Central memory CD4-positive, alpha-beta T cell (primary cell): Measurements from ENCODE around the gene SKAP1.
"Not testable (repeated sequence)": the region's sequence is repeated elsewhere in the genome, so short reads cannot be mapped to it uniquely, and the experiment has no call there.

Experiments used
- DNase-seq: peaks from one replicate; pipeline ENCODE4 v3.0.0; 2022

The SKAP1 gene

DNA sequence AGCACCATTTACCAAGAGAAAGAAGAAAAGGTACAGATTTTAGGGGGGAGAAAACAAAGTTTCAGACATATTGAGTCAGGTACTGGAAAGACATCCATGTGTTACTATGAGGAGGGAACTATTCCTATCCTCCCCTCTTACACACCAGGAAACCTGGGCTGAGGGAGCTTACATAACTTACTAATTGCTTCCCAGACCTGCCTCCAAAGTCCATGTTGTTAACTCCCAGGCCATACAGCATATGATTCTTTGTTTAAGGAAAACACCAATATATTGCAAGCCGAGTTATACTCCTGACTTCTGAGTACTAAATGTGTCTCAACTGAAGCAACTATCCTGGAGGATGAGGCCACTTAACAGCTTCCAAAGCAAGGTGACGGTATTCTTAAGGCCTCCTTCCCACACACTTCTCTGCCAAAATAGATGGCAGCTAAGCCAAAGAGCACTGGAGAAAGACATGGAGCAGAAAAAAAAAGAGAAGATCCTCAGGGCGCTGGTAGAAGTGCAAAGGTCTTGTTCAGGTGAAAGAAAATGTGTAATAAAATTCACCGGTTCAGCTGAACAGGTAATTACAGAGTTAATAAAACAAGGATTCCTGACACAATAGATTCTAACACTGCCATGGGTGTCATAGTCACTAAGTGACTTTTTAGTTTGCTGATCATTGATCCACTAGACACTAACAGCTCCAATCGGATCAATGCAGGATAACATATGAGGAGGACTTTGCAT is 151.1 kb downstream of the SKAP1 start:
- no peak for DNase-seq

DNA sequence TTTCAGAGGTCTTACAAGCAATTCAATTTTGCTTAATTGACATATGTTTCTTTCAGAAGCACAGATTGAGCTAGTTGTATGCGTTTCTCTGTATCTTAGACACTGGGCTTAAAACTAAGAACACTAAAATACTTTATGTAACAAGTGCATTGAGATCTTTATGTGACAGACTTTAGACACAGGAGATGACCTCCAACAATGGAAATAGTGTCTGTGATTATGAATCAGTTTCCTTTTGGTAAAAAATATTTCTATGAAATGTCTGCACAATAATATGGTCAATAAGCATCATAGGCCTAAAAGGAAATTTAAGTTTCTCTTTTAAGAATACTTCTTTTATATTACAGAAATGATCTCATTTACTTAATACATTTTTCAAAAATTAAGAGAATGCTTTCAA is 153.2 kb downstream of the SKAP1 start:
- no peak for DNase-seq

DNA sequence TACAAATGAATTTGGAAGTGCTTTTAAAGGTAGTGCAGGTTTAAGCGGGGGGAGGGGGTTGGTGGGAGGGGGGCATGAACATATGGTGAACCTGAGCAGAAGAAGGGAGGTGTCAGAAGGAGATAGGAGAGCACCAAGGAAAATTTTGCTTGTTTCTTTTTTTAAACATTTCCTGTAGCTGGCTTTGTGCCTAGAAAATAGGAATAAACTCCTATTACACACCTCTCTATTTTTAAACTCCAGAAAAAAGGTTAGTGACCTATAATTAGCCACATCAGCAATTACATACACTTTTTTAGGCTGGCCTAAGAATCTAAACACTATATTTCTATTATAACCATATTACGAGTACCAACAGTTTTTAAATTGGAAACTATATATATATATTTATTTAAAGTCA is 159.1 kb downstream of the SKAP1 start:
- no peak for DNase-seq

DNA sequence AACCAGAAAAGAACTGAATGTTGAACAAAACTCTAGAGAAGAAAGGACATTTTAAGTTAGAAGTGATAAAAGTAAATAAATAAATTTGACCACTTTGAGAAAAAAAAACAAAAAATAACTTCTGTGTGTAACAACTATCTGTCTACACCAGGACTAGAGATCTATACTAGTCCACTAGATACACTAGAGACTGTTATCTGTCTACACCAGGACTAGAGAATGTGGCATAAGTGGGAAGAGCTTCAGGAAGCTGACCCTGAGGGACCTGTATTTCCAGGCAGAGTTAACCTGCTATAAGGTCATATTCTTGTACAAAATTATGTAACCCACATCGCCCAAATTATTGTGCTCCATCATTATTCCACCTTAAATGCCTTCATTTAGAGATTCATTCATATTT is 160.8 kb downstream of the SKAP1 start:
- DNase-seq, result no peak

DNA sequence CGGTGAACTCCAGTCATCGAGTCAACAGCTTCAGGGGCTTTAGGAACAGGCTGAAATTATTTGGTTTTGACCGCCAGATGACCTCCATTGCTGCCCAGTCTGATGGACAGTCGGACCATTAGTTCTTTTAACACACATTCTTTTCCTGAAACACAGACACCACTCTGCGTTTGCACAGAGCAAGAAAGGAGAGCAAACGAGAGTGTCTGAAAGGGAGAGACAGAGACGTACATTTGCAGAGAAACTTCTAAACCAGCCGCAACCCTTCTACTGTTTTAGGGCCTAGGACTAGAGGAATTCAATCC is 166.3 kb downstream of the SKAP1 start:
- DNase-seq, result no peak

DNA sequence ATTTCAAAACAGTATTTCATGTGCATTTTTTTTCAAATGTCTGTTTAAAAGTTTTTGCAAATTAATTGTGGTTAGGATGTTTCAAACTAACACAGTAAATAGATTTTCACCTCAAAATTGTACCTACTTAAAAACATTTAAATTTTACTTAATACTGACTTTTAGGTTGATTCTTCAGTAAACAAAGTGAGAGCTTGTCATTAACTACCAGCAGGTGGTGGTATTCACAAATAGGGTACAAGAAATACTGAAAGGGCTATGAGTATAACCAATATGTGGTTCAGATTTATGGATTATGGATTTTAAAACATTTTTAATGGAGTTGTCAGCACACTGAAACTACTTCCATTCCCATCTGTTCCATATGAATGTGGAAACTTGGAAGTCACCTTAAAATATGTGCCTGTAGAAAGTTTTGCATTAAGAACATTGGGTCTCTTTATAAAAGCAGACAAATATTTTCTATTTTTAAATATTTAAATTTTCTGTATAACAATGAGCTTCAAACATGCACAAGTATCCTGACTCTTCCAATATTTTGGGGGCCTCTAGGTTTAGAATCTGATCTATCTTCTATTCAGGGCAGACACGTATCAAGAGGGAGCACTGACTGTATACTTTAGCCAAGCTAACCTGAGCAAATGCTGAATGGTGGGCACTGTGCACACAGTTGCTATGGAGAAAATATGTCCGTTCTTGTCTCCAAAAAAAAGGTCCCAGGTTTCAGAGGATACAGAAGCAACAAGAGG is 166.9 kb downstream of the SKAP1 start:
- no peak for DNase-seq

DNA sequence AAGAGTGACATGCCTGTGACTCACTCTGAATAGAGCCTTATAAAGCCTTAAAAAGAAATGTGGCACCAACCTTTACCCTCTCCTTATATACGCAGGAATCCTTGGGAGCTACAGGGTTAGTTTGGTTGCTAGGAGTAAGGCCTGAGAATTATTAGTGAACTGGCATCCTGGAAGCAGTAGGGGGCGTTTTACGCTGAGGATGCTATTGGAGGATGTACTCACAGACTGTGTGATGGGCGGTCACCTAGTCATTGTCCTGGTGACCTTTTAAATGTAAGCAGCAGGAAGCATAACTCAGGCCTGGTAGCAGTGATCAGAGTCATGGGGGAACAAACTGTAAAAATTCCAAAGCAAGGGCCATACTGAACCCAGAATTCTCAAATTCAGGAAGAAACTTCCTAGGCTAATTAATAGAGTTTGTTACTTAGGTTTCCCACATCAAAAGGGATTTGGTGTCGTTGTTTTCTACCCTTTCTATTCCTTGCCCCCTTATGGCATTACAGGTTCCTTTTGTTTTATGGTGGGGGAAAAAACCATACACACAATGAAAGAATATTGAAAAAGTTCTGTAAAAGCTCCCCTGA is 168.6 kb downstream of the SKAP1 start:
- no peak for DNase-seq

DNA sequence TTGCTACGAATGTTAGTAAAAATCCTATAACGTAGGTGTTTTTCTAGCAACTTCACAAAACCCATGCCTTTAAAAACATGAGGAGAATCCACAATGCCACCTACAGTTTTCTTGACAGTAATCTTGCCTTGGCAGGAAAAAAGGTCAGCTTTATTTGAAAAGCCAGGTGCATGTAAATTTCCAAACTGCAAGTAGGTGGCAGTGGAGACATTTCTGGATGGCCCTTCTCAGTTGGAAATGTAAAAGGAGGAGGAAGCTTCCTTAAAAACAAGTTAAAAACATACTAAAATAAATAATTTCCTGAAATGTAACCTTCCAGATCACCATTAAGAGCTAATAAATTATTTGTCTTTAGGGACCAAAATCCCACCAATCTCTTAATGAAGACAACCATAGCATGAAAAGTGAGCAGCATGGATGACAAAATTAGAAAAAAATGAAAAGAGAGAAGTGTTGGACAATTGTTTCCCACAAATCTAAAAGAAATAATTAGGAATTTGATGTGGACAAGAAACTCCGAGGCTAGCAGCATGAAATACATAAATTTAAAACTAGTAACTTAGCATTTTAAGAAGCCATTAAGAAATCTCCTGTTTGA is 170.2 kb downstream of the SKAP1 start:
- no peak for DNase-seq

DNA sequence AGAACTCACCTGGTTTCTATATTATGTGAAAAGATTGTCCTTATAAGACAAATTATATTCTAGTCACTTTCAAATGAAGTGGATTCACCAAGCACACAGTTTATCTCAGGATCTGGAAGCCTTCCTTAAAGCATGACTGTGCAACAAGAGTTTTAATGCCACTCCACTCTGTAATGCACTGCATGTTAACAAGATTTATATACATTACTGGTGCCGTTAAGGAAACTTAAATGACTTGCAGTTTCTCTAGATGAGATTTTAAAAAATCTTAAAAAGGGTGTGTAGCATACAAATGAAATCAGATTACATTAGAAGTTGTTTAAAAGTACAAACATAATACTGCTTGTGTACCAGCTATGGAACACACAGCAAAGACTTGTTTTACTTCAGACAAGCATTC is 171.7 kb downstream of the SKAP1 start:
- DNase-seq, result no peak

DNA sequence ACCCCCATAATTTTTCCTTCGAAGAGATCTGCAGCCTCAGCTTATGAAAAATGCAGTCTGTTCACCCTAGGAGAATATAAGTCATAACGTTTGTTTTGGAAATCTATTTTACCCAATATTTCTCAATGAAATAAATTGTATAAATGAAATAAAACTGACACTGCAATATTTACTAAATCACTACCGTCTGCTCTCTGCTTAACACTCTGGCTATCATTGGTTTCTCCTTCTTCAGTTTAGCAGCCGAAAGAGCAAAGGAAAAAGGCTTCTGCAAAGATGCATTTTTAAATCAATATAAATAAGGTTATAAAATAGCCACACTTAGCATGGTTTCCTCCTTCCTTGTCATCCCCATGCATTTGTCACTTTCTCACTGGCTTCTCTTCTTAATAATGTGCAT is 174.3 kb downstream of the SKAP1 start:
- DNase-seq, result no peak

DNA sequence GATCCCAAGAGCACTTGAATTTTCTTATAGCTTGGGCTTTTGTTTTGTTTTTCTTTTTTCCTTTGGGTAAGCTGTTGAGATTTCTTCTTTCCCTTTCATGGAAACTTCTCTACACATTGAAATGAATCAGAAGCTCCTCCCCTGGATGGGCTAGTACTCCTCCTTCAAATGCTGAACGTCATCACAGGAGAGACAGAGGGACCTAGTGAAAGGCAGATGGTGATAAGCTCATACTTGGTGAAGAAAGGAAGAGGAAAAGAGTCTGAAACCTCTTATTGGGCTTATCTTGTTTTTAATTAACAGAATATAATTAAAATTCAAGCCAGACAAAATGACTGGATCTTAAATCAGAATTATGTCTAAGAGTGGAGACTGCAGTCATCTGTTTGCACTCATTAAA is 175.1 kb downstream of the SKAP1 start:
- DNase-seq, result no peak

DNA sequence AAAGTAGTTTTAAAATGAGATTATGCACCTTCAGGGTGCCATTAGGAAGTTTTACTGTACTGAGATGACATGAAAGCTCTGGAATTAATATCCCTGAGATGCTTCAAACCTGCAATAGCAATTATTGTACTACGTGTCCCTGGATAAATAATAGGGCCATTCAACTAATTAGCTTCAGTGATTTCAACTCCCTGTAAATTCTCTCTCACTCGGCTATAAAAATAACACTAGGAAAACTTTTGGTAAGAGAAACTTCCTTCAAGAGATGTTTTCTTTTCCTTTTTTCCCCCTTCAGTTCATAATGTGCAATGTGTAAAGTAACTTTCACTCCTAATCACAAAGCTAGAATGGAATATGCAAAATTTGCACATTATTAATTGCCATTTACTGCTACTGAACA is 176.0 kb downstream of the SKAP1 start:
- no peak for DNase-seq

DNA sequence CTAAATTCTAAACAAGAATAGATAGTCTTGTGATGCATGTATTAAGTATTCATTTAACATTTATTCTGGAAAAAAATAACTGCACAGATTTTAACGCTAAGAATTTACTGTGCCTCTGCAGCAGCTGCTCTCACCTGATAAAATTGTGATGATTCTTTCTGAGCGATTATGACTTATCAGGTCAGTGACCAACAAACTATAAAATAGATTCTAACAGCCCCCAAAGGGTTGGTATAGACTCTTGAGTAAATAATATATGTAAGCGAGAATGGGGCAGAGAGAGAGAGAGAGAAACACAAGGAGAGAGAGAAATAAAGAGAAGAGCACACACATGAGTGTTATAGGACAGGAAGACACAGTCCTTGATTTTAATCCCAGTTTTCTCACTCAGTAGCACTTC is 178.1 kb downstream of the SKAP1 start:
- no peak for DNase-seq

DNA sequence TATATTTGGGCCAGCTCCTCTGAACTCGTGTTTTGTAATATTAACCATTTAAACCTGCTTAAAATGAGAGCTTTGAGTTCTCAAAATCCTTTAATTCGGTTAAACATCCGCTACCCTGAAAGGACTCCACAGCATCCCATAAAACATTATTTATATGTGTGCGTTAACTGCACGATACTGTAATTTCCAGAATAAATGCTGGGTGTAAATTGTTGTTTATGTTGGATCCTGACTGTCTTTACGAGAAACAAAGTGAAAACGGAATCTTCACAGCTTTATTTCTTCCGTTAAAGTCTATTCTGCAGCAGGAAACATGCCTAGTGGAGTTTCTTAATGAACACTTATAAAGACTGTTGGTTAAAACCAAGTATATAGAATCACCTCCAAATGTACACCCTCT is 179.1 kb downstream of the SKAP1 start:
- no peak for DNase-seq

DNA sequence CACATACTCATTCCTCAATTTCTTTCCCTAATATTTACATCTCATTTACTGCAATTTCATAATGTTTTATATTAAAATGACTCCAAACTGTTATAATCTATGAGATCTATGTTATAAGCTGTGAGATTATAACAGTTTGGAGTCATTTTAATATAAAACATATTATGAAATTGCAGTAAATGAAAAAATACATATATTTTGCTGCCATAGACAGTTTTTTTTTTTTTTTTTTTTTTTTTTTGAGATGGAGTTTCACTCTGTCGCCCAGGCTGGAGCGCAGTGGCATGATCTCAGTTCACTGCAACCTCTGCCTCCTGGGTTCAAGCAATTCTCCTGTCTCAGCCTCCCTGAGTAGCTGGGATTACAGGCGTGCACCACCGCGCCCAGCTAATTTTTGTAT is 180.0 kb downstream of the SKAP1 start:
- DNase-seq, result not testable (repeated sequence)

DNA sequence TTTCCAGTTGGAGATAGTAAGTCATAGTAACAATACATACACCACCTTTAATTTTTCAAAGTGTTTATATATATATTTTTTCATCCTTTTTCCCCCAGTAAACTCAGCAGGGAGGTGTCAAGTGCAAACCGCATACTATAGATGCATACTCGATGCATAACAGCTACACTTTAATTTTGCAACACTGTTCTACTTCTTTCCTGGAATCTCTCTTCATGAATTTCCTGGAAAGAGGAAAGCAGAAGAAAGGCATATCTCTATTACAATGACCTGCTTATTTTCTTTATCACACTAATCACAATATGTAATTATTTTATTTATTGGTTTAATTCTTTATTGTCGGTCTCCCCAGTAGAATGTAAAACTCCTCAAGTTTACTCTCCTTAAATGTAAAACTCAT is 182.4 kb downstream of the SKAP1 start:
- no peak for DNase-seq

DNA sequence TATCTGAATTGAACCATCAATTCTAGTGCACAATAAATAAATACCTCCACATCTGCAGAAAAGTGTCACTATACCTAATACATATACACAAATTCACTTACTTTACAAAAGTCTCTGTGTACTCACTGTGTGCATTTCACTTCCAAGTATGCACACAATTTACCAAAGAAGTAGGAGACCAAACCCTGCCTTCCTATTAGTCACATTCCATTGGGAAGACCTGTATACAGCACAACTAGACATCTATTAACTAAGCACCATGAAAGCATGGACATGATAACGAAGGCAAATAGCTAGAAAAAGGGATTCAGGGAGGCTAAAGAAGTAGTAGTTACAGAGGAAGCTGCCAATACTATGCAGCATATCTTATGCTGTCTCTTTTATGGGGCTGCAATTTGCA is 183.0 kb downstream of the SKAP1 start:
- no peak for DNase-seq

DNA sequence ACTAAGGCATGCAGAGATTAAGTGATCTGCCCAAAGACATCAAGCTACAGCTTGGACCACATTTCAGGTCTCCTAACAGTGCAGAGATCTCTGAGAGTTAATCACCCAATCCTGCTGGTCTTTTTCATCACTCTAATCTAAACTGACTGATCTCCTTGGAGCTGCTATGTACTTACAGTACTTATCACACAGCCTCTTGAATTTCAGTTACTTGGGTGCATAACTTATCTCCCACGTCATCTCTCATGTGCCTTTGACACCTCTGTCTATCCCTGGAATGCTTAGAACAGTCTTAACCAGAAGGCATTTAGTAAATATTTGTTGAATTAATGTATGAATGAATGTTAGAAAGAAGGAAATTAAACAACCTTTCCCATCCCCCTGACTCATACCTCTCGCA is 183.4 kb downstream of the SKAP1 start:
- DNase-seq, result no peak

DNA sequence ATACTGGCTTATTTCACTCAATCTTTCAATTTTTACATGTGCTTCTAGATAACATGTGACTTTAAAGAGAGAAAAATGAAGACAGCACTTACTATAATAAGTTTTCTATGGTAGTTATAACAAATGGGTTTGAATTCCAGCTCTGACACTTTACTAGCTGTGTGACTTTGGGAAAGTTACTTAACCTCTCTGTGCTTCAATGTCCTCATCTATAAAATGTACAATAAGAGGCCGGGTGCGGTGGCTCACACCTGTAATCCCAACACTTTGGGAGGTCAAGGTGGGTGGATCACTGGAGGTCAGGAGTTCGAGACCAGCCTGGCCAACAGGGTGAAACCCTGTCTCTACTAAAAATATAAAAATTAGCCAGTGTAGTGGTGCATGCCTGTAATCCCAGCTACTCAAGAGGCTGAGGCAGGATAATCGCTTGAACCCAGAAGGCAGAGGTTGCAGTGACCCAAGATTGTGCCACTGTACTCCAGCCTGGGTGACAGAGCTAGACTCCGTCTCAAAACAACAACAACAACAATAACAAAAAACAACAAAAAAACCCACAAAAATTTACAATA is 184.5 kb downstream of the SKAP1 start:
- not testable (repeated sequence) for DNase-seq

DNA sequence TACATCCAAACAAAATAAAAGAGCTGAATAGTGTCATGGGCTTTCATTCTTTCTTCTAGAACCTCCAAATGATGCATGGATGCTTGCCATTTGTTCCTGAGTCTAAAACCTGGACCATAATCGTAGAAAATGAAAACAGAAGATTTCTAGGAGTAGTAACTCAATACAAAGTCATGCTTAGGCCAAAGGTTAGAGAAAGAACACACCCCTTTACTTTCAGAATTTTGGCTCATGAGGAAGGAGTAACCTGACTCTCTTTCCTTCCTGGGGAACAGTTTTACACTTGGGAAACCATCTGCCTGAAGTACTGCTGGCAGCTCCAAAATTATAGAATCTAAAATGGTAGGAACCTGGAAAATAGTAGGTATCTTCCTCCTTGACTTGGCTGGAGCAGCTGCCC is 185.2 kb downstream of the SKAP1 start:
- no peak for DNase-seq

DNA sequence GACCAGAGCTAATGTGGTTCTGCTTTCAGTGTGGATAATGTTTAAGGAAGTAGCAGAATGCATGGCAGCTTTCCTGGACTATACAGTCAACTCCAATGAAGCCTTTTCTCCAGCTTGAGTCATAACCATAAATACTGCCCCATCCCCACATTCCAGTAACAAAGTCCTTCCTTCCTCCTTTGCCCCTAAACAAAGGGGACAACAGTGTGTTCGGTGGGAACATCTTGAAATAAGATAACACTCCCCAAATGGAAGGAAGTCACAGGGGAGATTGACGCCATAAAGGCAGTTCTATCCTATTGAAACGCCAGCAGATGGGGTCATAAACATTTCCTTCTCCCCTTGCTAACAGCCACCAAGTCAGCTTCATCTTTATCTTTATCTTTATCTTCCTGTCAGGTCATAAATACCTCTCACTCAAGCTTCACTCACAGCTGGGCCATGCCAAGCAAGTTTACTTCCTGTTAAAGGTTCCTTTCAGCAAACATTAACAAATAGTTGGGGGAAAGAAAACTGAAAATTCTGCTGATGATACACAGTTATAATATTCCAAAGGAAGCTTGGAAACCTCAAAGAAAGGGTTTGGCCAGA is 185.8 kb downstream of the SKAP1 start:
- DNase-seq, result no peak

DNA sequence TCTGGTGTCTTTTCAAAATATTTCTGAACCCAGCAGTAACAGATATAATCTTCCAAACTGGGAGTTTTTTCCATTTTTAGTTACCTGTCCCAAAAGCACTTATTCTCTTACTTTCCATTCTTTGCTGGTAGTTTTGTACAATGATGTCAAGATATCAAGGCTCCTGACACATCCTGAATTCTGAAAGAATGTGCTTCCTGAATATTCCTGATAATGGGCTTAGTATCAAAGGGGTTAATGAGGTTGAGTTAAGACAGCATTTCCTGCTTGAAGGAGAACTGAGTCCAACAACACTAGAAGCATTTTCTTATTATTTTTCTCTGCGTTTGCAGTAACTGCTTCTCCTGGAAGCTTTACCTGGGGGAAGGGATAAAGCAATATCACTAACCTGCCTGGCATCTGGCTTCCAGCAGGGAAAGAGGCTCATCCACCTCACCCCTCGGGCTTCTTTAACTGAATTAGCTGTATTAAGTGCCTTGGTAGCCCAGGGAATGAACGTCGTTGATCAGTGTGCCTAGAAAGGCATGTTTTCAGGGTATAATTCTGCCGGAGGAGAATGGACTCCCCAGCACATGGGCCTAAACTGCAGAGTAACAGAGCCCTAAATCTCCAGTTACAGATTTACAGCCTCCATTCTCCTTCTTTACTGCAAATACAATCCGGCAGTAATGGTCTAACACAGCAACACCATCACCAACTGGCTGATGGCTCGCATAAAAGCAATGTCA is 188.1 kb downstream of the SKAP1 start:
- DNase-seq, result no peak

DNA sequence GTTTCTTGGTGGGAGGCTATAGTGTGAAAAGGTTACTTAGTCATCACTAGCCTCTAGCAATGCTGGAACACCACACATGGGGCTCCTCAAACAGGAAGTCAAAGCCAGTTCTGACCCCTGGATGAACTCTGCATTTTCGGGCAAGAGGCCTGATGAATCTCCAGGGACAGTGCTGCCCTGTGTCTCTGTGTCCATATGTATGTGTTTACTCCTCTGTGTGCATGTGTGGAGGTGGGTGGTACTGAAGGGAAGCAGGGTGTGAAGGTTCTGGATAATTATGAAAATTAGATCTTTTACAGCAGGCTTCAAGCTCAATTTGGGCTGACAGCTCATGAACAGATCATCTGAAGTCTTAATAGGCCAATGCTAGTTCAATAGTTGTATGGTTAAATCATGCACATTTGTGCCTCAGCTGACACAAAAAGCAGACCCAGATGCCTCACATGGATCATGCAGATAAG is 188.9 kb downstream of the SKAP1 start:
- no peak for DNase-seq
